GM19193 (cell line): ENCODE results near the gene RIMOC1.

Experiments used
- POLR2A ChIP-seq: IDR thresholded peaks from 4 replicates; pipeline ENCODE4 v1.6.1; 2011; ENCODE audit not compliant: insufficient read depth, insufficient read length; ENCODE audit errors: extremely low read depth

The RIMOC1 gene

GRCh38 chr5:41921874-41922273 is 17.7 kb downstream of the RIMOC1 start:
- TF ChIP-seq POLR2A: no peak

- no peak for TF ChIP-seq POLR2A
Measured at GRCh38 chr5:41924526-41924871, 20.4 kb downstream of the RIMOC1 start.

GRCh38 chr5:41924872-41925554 is 20.9 kb downstream of the RIMOC1 start, which contains the start of gene FBXO4:
TSS of gene FBXO4 (plus strand) at chr5:41925281. CDS start at chr5:41925310, 29 bp downstream.
- TF ChIP-seq POLR2A: peak; percentile 90

- no peak for TF ChIP-seq POLR2A
Measured at GRCh38 chr5:41925555-41925951, 21.4 kb downstream of the RIMOC1 start.

GRCh38 chr5:41927604-41928003 is 23.5 kb downstream of the RIMOC1 start:
- no peak for TF ChIP-seq POLR2A

GRCh38 chr5:41929035-41929434 is 24.9 kb downstream of the RIMOC1 start:
- no peak for TF ChIP-seq POLR2A

- TF ChIP-seq POLR2A: no peak
Measured at GRCh38 chr5:41932770-41933169, 28.6 kb downstream of the RIMOC1 start.

GRCh38 chr5:41935544-41935943 is 31.4 kb downstream of the RIMOC1 start:
- no peak for TF ChIP-seq POLR2A

- no peak for TF ChIP-seq POLR2A
Measured at GRCh38 chr5:41940641-41941040, 36.5 kb downstream of the RIMOC1 start.

GRCh38 chr5:41951224-41951623 is 47.1 kb downstream of the RIMOC1 start:
- no peak for TF ChIP-seq POLR2A
